GM18511 (cell line): ENCODE measurements around the gene MTMR2.

Experiments used
- ATAC-seq: cut with Tn5 transposase; IDR thresholded peaks from one replicate; pipeline ENCODE4 v1.9.1; 2021; ENCODE audit warnings: mild to moderate bottlenecking, moderate library complexity; ENCODE audit not compliant: unreplicated experiment

Gene MTMR2

GRCh38 chr11:95923728-95924413 lies at the start of gene MTMR2:
TSS of gene MTMR2 (minus strand) at chr11:95924107. CDS start at chr11:95923954, 153 bp downstream.
- peak; percentile 99 for ATAC-seq

- no peak for ATAC-seq
Observed at GRCh38 chr11:95972060-95972459, 48.2 kb upstream of the MTMR2 start.

GRCh38 chr11:95968585-95968984 lies 44.7 kb upstream of the MTMR2 start:
- ATAC-seq, result no peak

GRCh38 chr11:95964281-95964680 lies 40.4 kb upstream of the MTMR2 start:
- no peak for ATAC-seq

- no peak for ATAC-seq
Observed at GRCh38 chr11:95961758-95962157, 37.9 kb upstream of the MTMR2 start.

- no peak for ATAC-seq
Observed at GRCh38 chr11:95950905-95951304, 27.0 kb upstream of the MTMR2 start.

- no peak for ATAC-seq
Observed at GRCh38 chr11:95948637-95949036, 24.7 kb upstream of the MTMR2 start.

GRCh38 chr11:95944623-95945022 lies 20.7 kb upstream of the MTMR2 start:
- ATAC-seq, result no peak

GRCh38 chr11:95943546-95943945 lies 19.6 kb upstream of the MTMR2 start:
- no peak for ATAC-seq

- ATAC-seq, result no peak
Observed at GRCh38 chr11:95939091-95939490, 15.2 kb upstream of the MTMR2 start.

GRCh38 chr11:95937358-95937757 lies 13.5 kb upstream of the MTMR2 start:
- no peak for ATAC-seq

- ATAC-seq, result no peak
Observed at GRCh38 chr11:95933594-95933993, 9.7 kb upstream of the MTMR2 start.

- ATAC-seq, result no peak
Observed at GRCh38 chr11:95931916-95932315, 8.0 kb upstream of the MTMR2 start.

GRCh38 chr11:95930948-95931347 lies 7.0 kb upstream of the MTMR2 start:
- no peak for ATAC-seq

- no peak for ATAC-seq
Observed at GRCh38 chr11:95926726-95927125, 2.8 kb upstream of the MTMR2 start.

- no peak for ATAC-seq
Observed at GRCh38 chr11:95925011-95925410, 1.1 kb upstream of the MTMR2 start.

- peak; percentile 11 for ATAC-seq
Observed at GRCh38 chr11:95924414-95924760, 480 bp upstream of the MTMR2 start.

GRCh38 chr11:95923439-95923727 lies 524 bp downstream of the MTMR2 start:
- ATAC-seq, result peak; percentile 0

- ATAC-seq, result no peak
Observed at GRCh38 chr11:95922536-95923438, 1.1 kb downstream of the MTMR2 start.

GRCh38 chr11:95922099-95922498 lies 1.8 kb downstream of the MTMR2 start:
- no peak for ATAC-seq

GRCh38 chr11:95920460-95921105 lies 3.3 kb downstream of the MTMR2 start:
- no peak for ATAC-seq

GRCh38 chr11:95919514-95919913 lies 4.4 kb downstream of the MTMR2 start:
- ATAC-seq, result no peak
